H9 (cell line): ENCODE measurements around the gene ADAM22. TPM values are rescaled to one million over a fixed set of nuclear protein-coding genes. Genes with fewer than 3 reads are reported as not detected.

ENCODE experiments used
- DNase-seq: peaks from one replicate; pipeline ENCODE4 v3.0.0-alpha.2; 2017
- H2AFZ ChIP-seq: one replicate; pipeline ENCODE4 v1.6.1; 2013; ENCODE audit warnings: mild to moderate bottlenecking, low read length, control low read depth, moderate library complexity
- H2AK5ac ChIP-seq: 2 replicates; pipeline ENCODE4 v1.6.1; 2013; ENCODE audit warnings: low read length, control low read depth, mixed read lengths; ENCODE audit not compliant: insufficient read length
- H2BK120ac ChIP-seq: one replicate; pipeline ENCODE4 v1.6.1; 2013; ENCODE audit warnings: low read depth, mild to moderate bottlenecking, low read length, control low read depth, inconsistent platforms; ENCODE audit not compliant: poor library complexity, severe bottlenecking
- H2BK12ac ChIP-seq: 2 replicates; pipeline ENCODE4 v1.6.1; 2013; ENCODE audit warnings: low read length, control low read depth, mixed read lengths, low read depth; ENCODE audit not compliant: insufficient read length
- H2BK15ac ChIP-seq: 2 replicates; pipeline ENCODE4 v1.6.1; 2013; ENCODE audit warnings: low read depth, low read length, control low read depth
- H2BK20ac ChIP-seq: one replicate; pipeline ENCODE4 v1.6.1; 2013; ENCODE audit warnings: low read depth, mild to moderate bottlenecking, low read length, control low read depth, inconsistent platforms; ENCODE audit not compliant: poor library complexity, severe bottlenecking
- H2BK5ac ChIP-seq: 2 replicates; pipeline ENCODE4 v1.6.1; 2013; ENCODE audit warnings: low read length, control low read depth, mixed read lengths; ENCODE audit not compliant: insufficient read length
- H3K14ac ChIP-seq: 2 replicates; pipeline ENCODE4 v1.6.1; 2013; ENCODE audit warnings: low read length, control low read depth; ENCODE audit not compliant: insufficient read depth
- H3K18ac ChIP-seq: 2 replicates; pipeline ENCODE4 v1.6.1; 2013; ENCODE audit warnings: low read depth, mild to moderate bottlenecking, mixed read lengths, low read length, control low read depth; ENCODE audit not compliant: insufficient read length
- H3K23ac ChIP-seq: 2 replicates; pipeline ENCODE4 v1.6.1; 2013; ENCODE audit warnings: low read length, control low read depth, mixed read lengths, low read depth; ENCODE audit not compliant: insufficient read length
- H3K23me2 ChIP-seq: 2 replicates; pipeline ENCODE4 v1.6.1; 2013; ENCODE audit warnings: low read depth, mild to moderate bottlenecking, mixed read lengths, low read length, control low read depth; ENCODE audit not compliant: insufficient read length, poor library complexity, severe bottlenecking
- H3K27ac ChIP-seq: 2 replicates; pipeline ENCODE4 v1.5.1; 2013; ENCODE audit warnings: low read length, control low read depth, mixed read lengths, low read depth; ENCODE audit not compliant: insufficient read length
- H3K27me3 ChIP-seq: 2 replicates; pipeline ENCODE4 v1.6.1; 2013; ENCODE audit warnings: low read length, control low read depth, inconsistent platforms; ENCODE audit not compliant: insufficient read depth
- H3K4ac ChIP-seq: 2 replicates; pipeline ENCODE4 v1.6.1; 2013; ENCODE audit warnings: low read depth, mild to moderate bottlenecking, control low read depth, inconsistent platforms, low read length, moderate library complexity
- H3K4me1 ChIP-seq: 2 replicates; pipeline ENCODE4 v1.6.1; 2013; ENCODE audit warnings: low read length, control low read depth, inconsistent platforms; ENCODE audit not compliant: insufficient read depth
- H3K4me2 ChIP-seq: 2 replicates; pipeline ENCODE4 v1.6.1; 2013; ENCODE audit warnings: low read length, control low read depth, mixed read lengths; ENCODE audit not compliant: insufficient read length, insufficient read depth
- H3K56ac ChIP-seq: 2 replicates; pipeline ENCODE4 v1.6.1; 2013; ENCODE audit warnings: low read depth, mild to moderate bottlenecking, mixed read lengths, low read length, control low read depth; ENCODE audit not compliant: insufficient read length
- H3K79me1 ChIP-seq: 2 replicates; pipeline ENCODE4 v1.6.1; 2013; ENCODE audit warnings: low read depth, mild to moderate bottlenecking, moderate library complexity, low read length, control low read depth, inconsistent platforms; ENCODE audit not compliant: insufficient read depth, poor library complexity, severe bottlenecking
- H3K79me2 ChIP-seq: 2 replicates; pipeline ENCODE4 v1.6.1; 2013; ENCODE audit warnings: low read length, control low read depth, inconsistent platforms; ENCODE audit not compliant: insufficient read depth
- H3K9ac ChIP-seq: 2 replicates; pipeline ENCODE4 v1.6.1; 2013; ENCODE audit warnings: low read length, control low read depth, mixed read lengths; ENCODE audit not compliant: insufficient read length; ENCODE audit errors: extremely low read depth
- H3K9me3 ChIP-seq: one replicate; pipeline ENCODE4 v1.6.1; 2013; ENCODE audit warnings: low read depth, low read length, inconsistent platforms; ENCODE audit not compliant: control insufficient read depth
- H3T11ph ChIP-seq: one replicate; pipeline ENCODE4 v1.6.1; 2013; ENCODE audit warnings: mild to moderate bottlenecking, low read length, control low read depth, inconsistent platforms
- H4K20me1 ChIP-seq: one replicate; pipeline ENCODE4 v1.6.1; 2013; ENCODE audit not compliant: control insufficient read depth, insufficient read length, insufficient read depth
- H4K5ac ChIP-seq: 2 replicates; pipeline ENCODE4 v1.6.1; 2013; ENCODE audit warnings: low read depth, mild to moderate bottlenecking, mixed read lengths, low read length, control low read depth; ENCODE audit not compliant: insufficient read length
- H4K8ac ChIP-seq: replicated peaks from 2 replicates; pipeline ENCODE4 v1.6.1; 2013; ENCODE audit warnings: low read length, control low read depth, mixed read lengths, low read depth; ENCODE audit not compliant: insufficient read length
- H4K91ac ChIP-seq: 2 replicates; pipeline ENCODE4 v1.6.1; 2013; ENCODE audit warnings: low read depth, mild to moderate bottlenecking, moderate library complexity, mixed read lengths, low read length, control low read depth; ENCODE audit not compliant: insufficient read length
- H3K27ac Mint-ChIP-seq, 3 experiments: 2 replicates in 2 of 3; 3 replicates in 1 of 3; pipeline ENCODE4 v1.8.0; 2020 to 2021; ENCODE audit warnings: mixed read lengths in 3 of 3, mild to moderate bottlenecking in 1 of 3, moderate library complexity in 1 of 3
- H3K27me3 Mint-ChIP-seq: 2 replicates; pipeline ENCODE4 v1.8.0; 2021; ENCODE audit warnings: low read depth, mild to moderate bottlenecking, moderate library complexity, mixed read lengths
- H3K36me3 Mint-ChIP-seq, 3 experiments: 2 replicates in 2 of 3; 3 replicates in 1 of 3; pipeline ENCODE4 v1.8.0; 2020 to 2021; ENCODE audit warnings: low read depth in 3 of 3, mixed read lengths in 3 of 3; ENCODE audit not compliant: insufficient read depth in 1 of 3
- H3K4me1 Mint-ChIP-seq, 2 experiments: 2 replicates each; pipeline ENCODE4 v1.8.0; 2020; ENCODE audit warnings: mixed read lengths in 2 of 2
- H3K4me3 Mint-ChIP-seq, 2 experiments: 2 replicates in 1 of 2; 3 replicates in 1 of 2; pipeline ENCODE4 v1.8.0; 2020 to 2021; ENCODE audit warnings: mild to moderate bottlenecking in 2 of 2, mixed read lengths in 2 of 2, moderate library complexity in 1 of 2
- H3K9me3 Mint-ChIP-seq, 2 experiments: 2 replicates in 1 of 2; 3 replicates in 1 of 2; pipeline ENCODE4 v1.8.0; 2020; ENCODE audit warnings: mild to moderate bottlenecking in 2 of 2, mixed read lengths in 2 of 2, moderate library complexity in 1 of 2
- CTCF ChIP-seq: fragments of 200-600 bp; sonication (generic); conservative IDR thresholded peaks from 3 replicates; pipeline ENCODE4 v1.8.0; 2021; ENCODE audit warnings: antibody characterized with exemption, mild to moderate bottlenecking
- WGBS: extraction: QIAGEN DNeasy Blood & Tissue Kit; methylation state at CpG from one replicate; pipeline ENCODE4 v1.1.7; 2013; ENCODE audit warnings: missing lambda C conversion rate, low lambda C conversion rate, mixed read lengths; ENCODE audit not compliant: insufficient read length; ENCODE audit errors: extremely low coverage; 5-methylcytosine and 5-hydroxymethylcytosine counted together
- total RNA-seq: library from RNA; stranded (reverse); gene quantifications from 2 replicates; pipeline ENCODE4 v1.2.1, GENCODE V29; 2021

Gene ADAM22
- total RNA-seq, 1 experiment from 2014 or later, result 8.7 TPM

- H3K36me3 Mint-ChIP-seq, result no peaks in the 10 kb centered on the region
Observed at GRCh38 chr7:88224601-88225275, 290.7 kb downstream of the ADAM22 start.

More at GRCh38 chr7:88224601-88225275, 290.7 kb downstream of the ADAM22 start:
- H4K5ac ChIP-seq, result no peak overlapping the region
- H2BK120ac ChIP-seq, result no peak overlapping the region
- no CpG with 5 or more reads among the region's 2 CpGs for WGBS
- H3K27me3 Mint-ChIP-seq, result no peaks in the 10 kb centered on the region; the same call in 1 of the 2 replicates
- H3K79me2 ChIP-seq, result no peaks in the 10 kb centered on the region
- no peak overlapping the region for H3K4me2 ChIP-seq
- H3K9ac ChIP-seq, result no peak overlapping the region
- H2AK5ac ChIP-seq, result no peak overlapping the region
- no peak overlapping the region for H3K23ac ChIP-seq
- H3T11ph ChIP-seq, result no peak overlapping the region
- no peaks in the 10 kb centered on the region for H4K20me1 ChIP-seq
- H4K8ac ChIP-seq, result no peak overlapping the region
- no peak for TF ChIP-seq CTCF
- no peaks in the 10 kb centered on the region; a peak in 1 of 5 replicates for H3K9me3 Mint-ChIP-seq
- no peak overlapping the region for H2BK12ac ChIP-seq
- no peak overlapping the region for H4K91ac ChIP-seq
- no peak overlapping the region for H2BK20ac ChIP-seq
- peaks cover 7% of the 10 kb centered on the region for H3K23me2 ChIP-seq
- no peak overlapping the region for H2BK15ac ChIP-seq
- no peak for DNase-seq
- no peak overlapping the region for H3K4ac ChIP-seq
- no peaks in the 10 kb centered on the region for H3K79me1 ChIP-seq
- no peak overlapping the region for H2BK5ac ChIP-seq
- no peaks in the 10 kb centered on the region for H3K9me3 ChIP-seq
- H3K4me1 Mint-ChIP-seq, result peaks cover 7 to 12% of the 10 kb centered on the region in 2 experiments
- no peak overlapping the region for H3K14ac ChIP-seq
- no peak overlapping the region for H3K56ac ChIP-seq
- no peaks in the 10 kb centered on the region for H3K27me3 ChIP-seq
- H2AFZ ChIP-seq, result no peak overlapping the region
- no peaks in the 10 kb centered on the region for H3K4me1 ChIP-seq
- H3K27ac Mint-ChIP-seq, result no peak overlapping the region
- no peak overlapping the region for H3K4me3 Mint-ChIP-seq
- no peak overlapping the region for H3K18ac ChIP-seq
- no peak overlapping the region for H3K27ac ChIP-seq
